Brain pericyte (primary cell): ENCODE measurements around the gene DEGS1.
"Not testable (repeated sequence)": the region's sequence is repeated elsewhere in the genome, so short reads cannot be mapped to it uniquely, and the experiment has no call there.

Source experiments
- DNase-seq: peaks from one replicate; pipeline ENCODE4 v3.0.0-alpha.2; 2012; ENCODE audit warnings: low read depth, low spot score

Gene DEGS1

GRCh38 chr1:224180783-224181452 lies 2.1 kb upstream of the DEGS1 start:
- no peak for DNase-seq

- DNase-seq, result no peak
Measured at GRCh38 chr1:224181453-224181810, 1.6 kb upstream of the DEGS1 start.

GRCh38 chr1:224182057-224182865 lies 779 bp upstream of the DEGS1 start:
- DNase-seq, result no peak

GRCh38 chr1:224183591-224184312 lies 712 bp downstream of the DEGS1 start:
- no peak for DNase-seq

- no peak for DNase-seq
Measured at GRCh38 chr1:224185208-224185607, 2.2 kb downstream of the DEGS1 start.

GRCh38 chr1:224188286-224188685 lies 5.2 kb downstream of the DEGS1 start:
- no peak for DNase-seq

- no peak for DNase-seq
Measured at GRCh38 chr1:224189561-224189960, 6.5 kb downstream of the DEGS1 start.

GRCh38 chr1:224192082-224192788 lies 9.2 kb downstream of the DEGS1 start:
- no peak for DNase-seq

- no peak for DNase-seq
Measured at GRCh38 chr1:224193319-224193966, 10.4 kb downstream of the DEGS1 start.

GRCh38 chr1:224196813-224197600 lies 14.0 kb downstream of the DEGS1 start:
- DNase-seq, result no peak

- DNase-seq, result no peak
Measured at GRCh38 chr1:224198572-224198971, 15.5 kb downstream of the DEGS1 start.

GRCh38 chr1:224199679-224200078 lies 16.6 kb downstream of the DEGS1 start:
- DNase-seq, result no peak

GRCh38 chr1:224201383-224201782 lies 18.3 kb downstream of the DEGS1 start:
- DNase-seq, result no peak

- no peak for DNase-seq
Measured at GRCh38 chr1:224201853-224202252, 18.8 kb downstream of the DEGS1 start.

- DNase-seq, result no peak
Measured at GRCh38 chr1:224203243-224204016, 20.4 kb downstream of the DEGS1 start.

- no peak for DNase-seq
Measured at GRCh38 chr1:224205438-224205840, 22.4 kb downstream of the DEGS1 start.

- DNase-seq, result not testable (repeated sequence)
Measured at GRCh38 chr1:224205931-224206538, 23.0 kb downstream of the DEGS1 start.

GRCh38 chr1:224211206-224211962 lies 28.3 kb downstream of the DEGS1 start:
- peak; percentile 40 for DNase-seq

- DNase-seq, result no peak
Measured at GRCh38 chr1:224212618-224213061, 29.6 kb downstream of the DEGS1 start.
